KMS-11 (cell line): ENCODE results near the gene INSYN2B.

ENCODE experiments used
- H2AFZ ChIP-seq: fragments of 200-600 bp; sonication (generic); 2 replicates; pipeline ENCODE4 v1.6.1; 2016; ENCODE audit warnings: antibody characterized with exemption, mixed run types, low read depth
- H3K27ac ChIP-seq: fragments of 200-600 bp; sonication (generic); 2 replicates; pipeline ENCODE4 v1.6.1; 2016; ENCODE audit warnings: mild to moderate bottlenecking, mixed run types
- H3K27me3 ChIP-seq: fragments of 200-600 bp; sonication (generic); 2 replicates; pipeline ENCODE4 v1.6.1; 2017; ENCODE audit warnings: mild to moderate bottlenecking, low read depth, mixed run types, moderate library complexity; ENCODE audit not compliant: insufficient read depth
- H3K36me3 ChIP-seq: fragments of 200-600 bp; sonication (generic); 2 replicates; pipeline ENCODE4 v1.6.1; 2017; ENCODE audit warnings: mild to moderate bottlenecking, mixed run types; ENCODE audit not compliant: insufficient read depth
- H3K4me1 ChIP-seq: fragments of 200-600 bp; sonication (generic); 2 replicates; pipeline ENCODE4 v1.6.1; 2016; ENCODE audit warnings: mild to moderate bottlenecking, low read depth, mixed run types; ENCODE audit not compliant: poor library complexity, severe bottlenecking
- H3K4me2 ChIP-seq: fragments of 200-600 bp; sonication (generic); 2 replicates; pipeline ENCODE4 v1.7.0; 2016; ENCODE audit warnings: mild to moderate bottlenecking, mixed run types
- H3K4me3 ChIP-seq: fragments of 200-600 bp; sonication (generic); IDR thresholded peaks from 2 replicates; pipeline ENCODE4 v1.6.1; 2017; ENCODE audit warnings: low read depth, low read length, mixed read lengths; ENCODE audit not compliant: insufficient read depth
- H3K79me2 ChIP-seq: fragments of 200-600 bp; sonication (generic); 2 replicates; pipeline ENCODE4 v1.6.1; 2016; ENCODE audit warnings: low read depth, mixed run types; ENCODE audit not compliant: insufficient read depth
- H3K9ac ChIP-seq: fragments of 200-600 bp; sonication (generic); 2 replicates; pipeline ENCODE4 v1.6.1; 2016; ENCODE audit warnings: mild to moderate bottlenecking, mixed run types
- H4K20me1 ChIP-seq: fragments of 200-600 bp; sonication (generic); 2 replicates; pipeline ENCODE4 v1.6.1; 2016; ENCODE audit warnings: mild to moderate bottlenecking, mixed run types; ENCODE audit not compliant: insufficient read depth
- CTCF ChIP-seq: fragments of 200-600 bp; sonication (generic); conservative IDR thresholded peaks from 2 replicates; pipeline ENCODE4 v1.6.1; 2017; ENCODE audit warnings: low read depth, mild to moderate bottlenecking, antibody characterized with exemption, low read length, moderate library complexity, mixed read lengths

Gene INSYN2B

DNA sequence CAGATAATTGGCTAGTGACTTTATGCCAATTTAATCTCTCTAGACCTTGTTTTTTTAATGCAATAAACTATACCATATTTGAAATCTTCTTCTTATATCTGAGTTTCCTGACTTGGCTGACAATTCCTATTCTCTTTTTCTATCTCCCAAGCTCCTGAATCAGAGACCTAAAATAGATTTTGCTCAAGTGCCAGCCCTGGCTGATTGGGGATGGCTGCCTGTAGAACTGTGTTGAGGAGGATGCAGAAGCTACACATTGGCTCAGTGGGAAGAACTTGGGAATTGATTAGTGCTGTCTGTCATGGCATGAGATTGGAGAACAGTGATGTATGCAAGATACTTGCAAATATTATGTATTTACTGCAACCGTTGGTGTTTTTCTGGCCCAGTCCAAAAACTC is 132.8 kb downstream of the INSYN2B start:
- Histone ChIP-seq H3K27ac (no peak overlapping the region), H3K9ac (no peak overlapping the region), H3K4me3 (no peak overlapping the region), H3K4me1 (no peaks in the 10 kb centered on the region), H3K4me2 (no peak overlapping the region), H2AFZ (no peak overlapping the region), H3K79me2 (no peaks in the 10 kb centered on the region), H4K20me1 (no peaks in the 10 kb centered on the region), H3K27me3 (no peaks in the 10 kb centered on the region), H3K36me3 (no peaks in the 10 kb centered on the region)
- no peak for TF ChIP-seq CTCF

- Histone ChIP-seq H2AFZ (no peak overlapping the region), H3K4me1 (no peaks in the 10 kb centered on the region), H3K27me3 (no peaks in the 10 kb centered on the region), H3K4me3 (no peak overlapping the region), H3K79me2 (no peaks in the 10 kb centered on the region), H3K27ac (no peak overlapping the region), H4K20me1 (no peaks in the 10 kb centered on the region), H3K9ac (no peak overlapping the region), H3K4me2 (no peak overlapping the region), H3K36me3 (no peaks in the 10 kb centered on the region)
- no peak for TF ChIP-seq CTCF
Measured at GRCh38 chr5:169842699-169843098, 137.6 kb downstream of the INSYN2B start.

- TF ChIP-seq CTCF: no peak
- no peak overlapping the region for H3K9ac ChIP-seq
- H4K20me1 ChIP-seq: no peaks in the 10 kb centered on the region
- no peak overlapping the region for H3K27ac ChIP-seq
- no peaks in the 10 kb centered on the region for H3K36me3 ChIP-seq
- H3K4me3 ChIP-seq: no peak overlapping the region
- H3K4me2 ChIP-seq: no peak overlapping the region
- no peaks in the 10 kb centered on the region for H3K4me1 ChIP-seq
- H3K27me3 ChIP-seq: no peaks in the 10 kb centered on the region
- H3K79me2 ChIP-seq: no peaks in the 10 kb centered on the region
- no peak overlapping the region for H2AFZ ChIP-seq
Measured at GRCh38 chr5:169840405-169840804, 139.9 kb downstream of the INSYN2B start.

- Histone ChIP-seq H3K9ac (no peak overlapping the region), H4K20me1 (no peaks in the 10 kb centered on the region), H3K36me3 (no peaks in the 10 kb centered on the region), H3K79me2 (no peaks in the 10 kb centered on the region), H3K27me3 (no peaks in the 10 kb centered on the region), H3K4me1 (peaks cover under 1% of the 10 kb centered on the region), H3K4me3 (no peak overlapping the region), H3K4me2 (no peak overlapping the region), H3K27ac (no peak overlapping the region), H2AFZ (no peak overlapping the region)
- TF ChIP-seq CTCF: no peak
Measured at GRCh38 chr5:169838688-169839087, 141.6 kb downstream of the INSYN2B start.

DNA sequence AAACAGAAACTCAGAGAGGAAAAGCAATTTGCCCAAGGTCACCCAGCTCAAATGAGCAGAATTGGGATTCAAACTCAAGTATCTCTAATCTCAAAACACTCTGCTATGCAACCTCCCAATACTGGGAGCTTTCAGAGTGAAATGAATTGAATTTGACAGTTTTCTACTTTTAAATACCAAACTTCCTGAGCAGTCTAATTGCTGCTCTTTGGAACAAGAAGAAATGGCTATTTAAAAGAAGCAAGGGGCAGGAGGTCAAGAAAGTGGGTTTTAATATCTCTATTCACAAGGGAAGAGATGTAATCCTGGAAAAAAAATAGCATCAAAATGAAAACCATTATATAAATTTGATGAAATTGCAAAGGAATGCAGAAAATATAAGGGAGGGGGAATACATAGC is 142.6 kb downstream of the INSYN2B start:
- no peak overlapping the region for H3K4me2 ChIP-seq
- H3K27ac ChIP-seq: no peak overlapping the region
- no peaks in the 10 kb centered on the region for H4K20me1 ChIP-seq
- no peak overlapping the region for H3K9ac ChIP-seq
- no peaks in the 10 kb centered on the region for H3K27me3 ChIP-seq
- H2AFZ ChIP-seq: no peak overlapping the region
- no peaks in the 10 kb centered on the region for H3K36me3 ChIP-seq
- no peaks in the 10 kb centered on the region for H3K79me2 ChIP-seq
- TF ChIP-seq CTCF: no peak
- no peak overlapping the region for H3K4me3 ChIP-seq
- peaks cover 3% of the 10 kb centered on the region for H3K4me1 ChIP-seq
